DND-41 (cell line): ENCODE data around the gene KRTAP9-7.
"Not testable (repeated sequence)": the region's sequence is repeated elsewhere in the genome, so short reads cannot be mapped to it uniquely, and the experiment has no call there.

ENCODE experiments used
- ATAC-seq: fragments of 200-7000 bp; cut with Tn5 transposase; 3 replicates; pipeline ENCODE4 v1.9.1; 2021; ENCODE audit warnings: low read depth; ENCODE audit not compliant: insufficient read depth
- DNase-seq: peaks from one replicate; pipeline ENCODE4 v3.0.0-alpha.2; 2020
- H2AFZ ChIP-seq: 2 replicates; pipeline ENCODE4 v1.6.0; 2012; ENCODE audit warnings: low read depth, low read length
- H3K27ac ChIP-seq: 2 replicates; pipeline ENCODE4 v1.5.1; 2012; ENCODE audit warnings: low read length, inconsistent platforms
- H3K27me3 ChIP-seq: fragments of 200-600 bp; sonication (generic); 2 replicates; pipeline ENCODE4 v1.6.0; 2012; ENCODE audit warnings: low read length, mild to moderate bottlenecking, inconsistent platforms; ENCODE audit not compliant: insufficient read depth, poor library complexity
- H3K36me3 ChIP-seq: 2 replicates; pipeline ENCODE4 v1.5.1; 2012; ENCODE audit warnings: low read length, inconsistent platforms; ENCODE audit not compliant: insufficient read depth
- H3K4me1 ChIP-seq: 2 replicates; pipeline ENCODE4 v1.5.1; 2012; ENCODE audit warnings: mild to moderate bottlenecking, low read length; ENCODE audit not compliant: insufficient read depth
- H3K4me2 ChIP-seq: 2 replicates; pipeline ENCODE4 v1.6.0; 2012; ENCODE audit warnings: mild to moderate bottlenecking, moderate library complexity, low read length, inconsistent platforms; ENCODE audit not compliant: insufficient read depth
- H3K4me3 ChIP-seq, 2 experiments: fragments of 200-600 bp in 1 of 2; shearing (Covaris generic) in 1 of 2; 2 replicates each; pipeline ENCODE4 v1.5.1; 2012 to 2016; ENCODE audit warnings: inconsistent platforms in 2 of 2, low read length in 2 of 2, mild to moderate bottlenecking in 2 of 2, low read depth in 1 of 2, moderate library complexity in 1 of 2
- H3K79me2 ChIP-seq: 2 replicates; pipeline ENCODE4 v1.6.0; 2012; ENCODE audit warnings: low read length, inconsistent platforms; ENCODE audit not compliant: insufficient read depth
- H3K9ac ChIP-seq: 2 replicates; pipeline ENCODE4 v1.6.0; 2012; ENCODE audit warnings: low read depth, mild to moderate bottlenecking, inconsistent platforms, low read length, moderate library complexity
- H3K9me3 ChIP-seq: 2 replicates; pipeline ENCODE4 v1.5.1; 2012; ENCODE audit warnings: low read length, moderate library complexity, mild to moderate bottlenecking, inconsistent platforms; ENCODE audit not compliant: insufficient read depth, severe bottlenecking
- H4K20me1 ChIP-seq: 2 replicates; pipeline ENCODE4 v1.6.0; 2012; ENCODE audit warnings: low read length; ENCODE audit not compliant: insufficient read depth
- CTCF ChIP-seq: IDR thresholded peaks from 2 replicates; pipeline ENCODE4 v1.5.1; 2012; ENCODE audit warnings: borderline replicate concordance, low read length, moderate library complexity, mild to moderate bottlenecking; ENCODE audit not compliant: poor library complexity, severe bottlenecking; ENCODE audit errors: extremely low read depth
- EZH2 ChIP-seq: IDR thresholded peaks from 3 replicates; pipeline ENCODE4 v1.6.1; 2012; ENCODE audit warnings: borderline replicate concordance, low read depth, mild to moderate bottlenecking, moderate library complexity, low read length, inconsistent platforms; ENCODE audit not compliant: severe bottlenecking

KRTAP9-7 gene

DNA sequence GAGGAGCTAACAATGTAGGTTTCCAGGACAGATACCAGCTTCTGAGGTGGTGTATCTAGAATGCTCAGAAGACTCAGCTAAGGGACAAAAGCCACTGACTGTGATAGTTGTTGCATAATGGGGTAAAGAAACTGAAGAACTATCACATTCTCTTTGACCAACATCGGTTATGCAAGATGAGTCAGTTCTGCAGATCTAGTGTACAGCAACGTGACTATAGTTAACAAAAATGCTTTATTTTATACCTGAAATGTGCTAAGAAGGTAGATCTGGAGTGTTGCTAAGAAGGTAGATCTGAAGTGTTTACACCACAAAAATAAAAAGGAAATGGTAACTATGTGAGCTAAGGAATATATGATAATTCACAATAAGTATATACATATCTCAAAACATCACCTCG lies 7.8 kb upstream of the KRTAP9-7 start:
- Histone ChIP-seq H3K36me3 (no peaks in the 10 kb centered on the region), H3K9ac (no peak overlapping the region), H2AFZ (no peak overlapping the region), H3K4me1 (no peaks in the 10 kb centered on the region), H3K27me3 (peaks cover 10% of the 10 kb centered on the region), H3K4me2 (no peak overlapping the region), H4K20me1 (no peaks in the 10 kb centered on the region), H3K9me3 (no peaks in the 10 kb centered on the region), H3K79me2 (no peaks in the 10 kb centered on the region), H3K27ac (no peak overlapping the region), H3K4me3 (no peak overlapping the region)
- ATAC-seq (no peak), DNase-seq (no peak)
- no peak for TF ChIP-seq CTCF
- no peak for TF ChIP-seq EZH2

DNA sequence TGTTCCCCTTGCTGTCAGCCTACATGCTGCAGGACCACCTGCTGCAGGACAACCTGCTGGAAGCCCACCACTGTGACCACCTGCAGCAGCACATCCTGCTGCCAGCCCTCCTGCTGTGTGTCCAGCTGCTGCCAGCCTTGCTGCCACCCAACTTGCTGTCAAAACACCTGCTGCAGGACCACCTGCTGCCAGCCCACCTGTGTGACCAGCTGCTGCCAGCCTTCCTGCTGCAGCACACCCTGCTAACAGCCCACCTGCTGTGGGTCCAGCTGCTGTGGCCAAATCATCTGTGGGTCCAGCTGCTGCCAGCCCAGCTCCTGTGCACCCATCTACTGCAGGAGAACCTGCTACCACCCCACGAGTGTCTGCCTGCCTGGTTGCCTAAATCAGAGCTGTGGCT lies 4.2 kb upstream of the KRTAP9-7 start:
- not testable (repeated sequence) for H3K9ac ChIP-seq, H4K20me1 ChIP-seq, H3K27me3 ChIP-seq, H3K36me3 ChIP-seq, ATAC-seq, H3K4me2 ChIP-seq, H3K79me2 ChIP-seq, H2AFZ ChIP-seq, H3K4me1 ChIP-seq, H3K4me3 ChIP-seq, H3K9me3 ChIP-seq, DNase-seq, H3K27ac ChIP-seq

- no peaks in the 10 kb centered on the region for H3K79me2 ChIP-seq
- no peak overlapping the region for H3K27ac ChIP-seq
- peaks cover 8% of the 10 kb centered on the region for H3K27me3 ChIP-seq
- H4K20me1 ChIP-seq, result peaks cover 3% of the 10 kb centered on the region; the same call in 1 of the 2 replicates
- no peaks in the 10 kb centered on the region for H3K36me3 ChIP-seq
- ATAC-seq (no peak), DNase-seq (no peak)
- no peak overlapping the region for H3K4me3 ChIP-seq
- TF ChIP-seq CTCF (no peak), EZH2 (no peak)
- H3K4me2 ChIP-seq, result no peak overlapping the region
- no peaks in the 10 kb centered on the region for H3K4me1 ChIP-seq
- H3K9ac ChIP-seq, result no peak overlapping the region
- H2AFZ ChIP-seq, result no peak overlapping the region
- no peaks in the 10 kb centered on the region for H3K9me3 ChIP-seq
Measured at GRCh38 chr17:41271858-41272257, 3.6 kb upstream of the KRTAP9-7 start.

- ATAC-seq (no peak), DNase-seq (no peak)
- no peaks in the 10 kb centered on the region for H3K9me3 ChIP-seq
- H3K4me1 ChIP-seq, result no peaks in the 10 kb centered on the region
- no peak overlapping the region for H3K4me2 ChIP-seq
- no peaks in the 10 kb centered on the region for H3K79me2 ChIP-seq
- H3K9ac ChIP-seq, result no peak overlapping the region
- H3K27ac ChIP-seq, result no peak overlapping the region
- H2AFZ ChIP-seq, result no peak overlapping the region
- no peak overlapping the region for H3K4me3 ChIP-seq
- peaks cover 3% of the 10 kb centered on the region; the same call in 1 of the 2 replicates for H4K20me1 ChIP-seq
- peaks cover 9% of the 10 kb centered on the region for H3K27me3 ChIP-seq
- TF ChIP-seq CTCF, result no peak
- no peak for TF ChIP-seq EZH2
- no peaks in the 10 kb centered on the region for H3K36me3 ChIP-seq
Measured at GRCh38 chr17:41278176-41278955, 2.9 kb downstream of the KRTAP9-7 start.
